GM19035 (cell line): ENCODE data around the gene PTPRH.

Source experiments
- ATAC-seq: cut with Tn5 transposase; IDR thresholded peaks from one replicate; pipeline ENCODE4 v1.9.1; 2021; ENCODE audit not compliant: unreplicated experiment

Gene PTPRH

GRCh38 chr19:55246462-55247451 is 37.5 kb upstream of the PTPRH start:
- ATAC-seq: no peak

- ATAC-seq: no peak
Observed at GRCh38 chr19:55245236-55245904, 36.1 kb upstream of the PTPRH start.

GRCh38 chr19:55244004-55244680 is 34.8 kb upstream of the PTPRH start:
- ATAC-seq: no peak

- no peak for ATAC-seq
Observed at GRCh38 chr19:55242517-55242916, 33.2 kb upstream of the PTPRH start.

GRCh38 chr19:55241935-55242464 is 32.7 kb upstream of the PTPRH start:
- ATAC-seq: no peak

GRCh38 chr19:55241143-55241934 is 32.0 kb upstream of the PTPRH start:
- no peak for ATAC-seq

- no peak for ATAC-seq
Observed at GRCh38 chr19:55240713-55241020, 31.4 kb upstream of the PTPRH start.

- ATAC-seq: no peak
Observed at GRCh38 chr19:55239004-55239403, 29.7 kb upstream of the PTPRH start.

- no peak for ATAC-seq
Observed at GRCh38 chr19:55238030-55238429, 28.7 kb upstream of the PTPRH start.

- no peak for ATAC-seq
Observed at GRCh38 chr19:55232986-55233385, 23.7 kb upstream of the PTPRH start.

GRCh38 chr19:55232286-55232602 is 22.9 kb upstream of the PTPRH start:
- ATAC-seq: no peak

GRCh38 chr19:55231391-55232285 is 22.3 kb upstream of the PTPRH start:
- no peak for ATAC-seq

- ATAC-seq: no peak
Observed at GRCh38 chr19:55230780-55231179, 21.5 kb upstream of the PTPRH start.

- ATAC-seq: no peak
Observed at GRCh38 chr19:55230329-55230728, 21.0 kb upstream of the PTPRH start.

- no peak for ATAC-seq
Observed at GRCh38 chr19:55229789-55230182, 20.5 kb upstream of the PTPRH start.

GRCh38 chr19:55229145-55229788 is 20.0 kb upstream of the PTPRH start:
- ATAC-seq: no peak

GRCh38 chr19:55228403-55229031 is 19.2 kb upstream of the PTPRH start, which contains the start of gene TMEM86B:
Gene TMEM86B (minus strand): TSS chr19:55228763. CDS start chr19:55228741, 22 bp downstream.
- no peak for ATAC-seq

- ATAC-seq: no peak
Observed at GRCh38 chr19:55228015-55228391, 18.7 kb upstream of the PTPRH start.
